HUES64 (cell line): ENCODE measurements around the gene LRSAM1.

Experiments
- H3K27ac ChIP-seq: 2 replicates; pipeline ENCODE4 v1.7.0; 2013; ENCODE audit warnings: low read depth, low read length, inconsistent platforms
- H3K27me3 ChIP-seq: 2 replicates; pipeline ENCODE4 v1.6.1; 2013; ENCODE audit warnings: mild to moderate bottlenecking, low read length; ENCODE audit not compliant: insufficient read depth
- H3K36me3 ChIP-seq: 2 replicates; pipeline ENCODE4 v1.6.1; 2013; ENCODE audit warnings: mild to moderate bottlenecking, low read length; ENCODE audit not compliant: insufficient read depth
- H3K4me1 ChIP-seq: 2 replicates; pipeline ENCODE4 v1.6.1; 2013; ENCODE audit warnings: mild to moderate bottlenecking, low read length, moderate library complexity; ENCODE audit not compliant: insufficient read depth
- H3K4me3 ChIP-seq: 2 replicates; pipeline ENCODE4 v1.5.1; 2013; ENCODE audit warnings: mild to moderate bottlenecking, low read length, moderate library complexity
- H3K9ac ChIP-seq: 2 replicates; pipeline ENCODE4 v1.6.1; 2013; ENCODE audit warnings: mild to moderate bottlenecking, low read depth, low read length
- H3K9me3 ChIP-seq: 2 replicates; pipeline ENCODE4 v1.6.1; 2013; ENCODE audit warnings: low read depth, low read length; ENCODE audit not compliant: insufficient read depth
- WGBS: fragments of 150-250, 120-280 bp; methylation state at CpG from one replicate; pipeline ENCODE4 v1.1.7; 2013; ENCODE audit warnings: missing lambda C conversion rate; 5-methylcytosine and 5-hydroxymethylcytosine counted together

LRSAM1 gene

DNA sequence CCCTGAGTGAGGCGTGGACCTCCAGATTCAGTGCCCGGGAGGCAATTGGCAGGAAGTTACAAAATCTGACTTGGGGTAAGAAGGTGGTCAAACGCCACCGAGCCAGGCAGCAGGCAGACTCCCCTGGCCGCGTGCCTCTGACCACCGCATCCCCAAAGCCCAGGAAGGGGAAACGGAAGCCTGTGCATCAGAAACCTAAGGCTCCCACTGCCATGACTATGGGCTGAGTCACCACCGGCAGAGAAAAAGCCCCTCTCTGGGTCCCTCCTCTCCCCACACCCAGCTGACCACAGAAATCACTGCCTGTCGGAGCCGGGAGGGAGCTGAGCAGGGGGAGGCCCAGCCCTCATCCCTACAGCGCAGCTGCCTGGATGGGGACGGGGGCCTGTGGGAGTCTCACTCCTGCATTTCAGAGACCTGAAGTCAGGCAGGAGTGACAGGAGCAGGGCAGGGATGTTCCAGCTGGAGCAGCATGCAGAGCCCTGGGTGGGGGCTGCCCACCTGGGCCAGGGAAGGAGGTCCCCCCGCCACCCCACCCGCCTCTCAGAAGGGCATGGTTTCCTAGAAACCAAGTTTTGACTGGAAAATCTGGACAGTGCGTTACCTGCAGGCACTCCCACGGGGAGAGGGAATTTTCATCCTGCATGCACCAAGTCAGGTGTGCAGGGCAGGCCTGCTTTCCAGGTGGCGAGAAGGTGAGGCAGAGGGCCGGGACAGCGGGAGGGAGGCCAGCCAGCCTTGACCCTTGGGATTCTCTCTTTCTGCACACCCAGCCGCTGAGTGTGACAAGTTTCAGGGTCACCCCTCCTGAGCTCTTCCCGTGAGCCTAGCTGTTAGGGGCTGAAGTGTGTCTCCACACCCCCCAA lies 68.2 kb downstream of the LRSAM1 start:
- H3K4me3 ChIP-seq = no peak overlapping the region
- H3K36me3 ChIP-seq = peaks cover 60% of the 10 kb centered on the region
- peaks cover 15% of the 10 kb centered on the region for H3K4me1 ChIP-seq
- 82% methylated on average over 22 of the region's 22 CpGs for WGBS
- H3K27ac ChIP-seq = peak overlapping the region; percentile 61
- H3K9me3 ChIP-seq = peaks cover 15% of the 10 kb centered on the region
- no peaks in the 10 kb centered on the region for H3K27me3 ChIP-seq
- H3K9ac ChIP-seq = no peak overlapping the region

DNA sequence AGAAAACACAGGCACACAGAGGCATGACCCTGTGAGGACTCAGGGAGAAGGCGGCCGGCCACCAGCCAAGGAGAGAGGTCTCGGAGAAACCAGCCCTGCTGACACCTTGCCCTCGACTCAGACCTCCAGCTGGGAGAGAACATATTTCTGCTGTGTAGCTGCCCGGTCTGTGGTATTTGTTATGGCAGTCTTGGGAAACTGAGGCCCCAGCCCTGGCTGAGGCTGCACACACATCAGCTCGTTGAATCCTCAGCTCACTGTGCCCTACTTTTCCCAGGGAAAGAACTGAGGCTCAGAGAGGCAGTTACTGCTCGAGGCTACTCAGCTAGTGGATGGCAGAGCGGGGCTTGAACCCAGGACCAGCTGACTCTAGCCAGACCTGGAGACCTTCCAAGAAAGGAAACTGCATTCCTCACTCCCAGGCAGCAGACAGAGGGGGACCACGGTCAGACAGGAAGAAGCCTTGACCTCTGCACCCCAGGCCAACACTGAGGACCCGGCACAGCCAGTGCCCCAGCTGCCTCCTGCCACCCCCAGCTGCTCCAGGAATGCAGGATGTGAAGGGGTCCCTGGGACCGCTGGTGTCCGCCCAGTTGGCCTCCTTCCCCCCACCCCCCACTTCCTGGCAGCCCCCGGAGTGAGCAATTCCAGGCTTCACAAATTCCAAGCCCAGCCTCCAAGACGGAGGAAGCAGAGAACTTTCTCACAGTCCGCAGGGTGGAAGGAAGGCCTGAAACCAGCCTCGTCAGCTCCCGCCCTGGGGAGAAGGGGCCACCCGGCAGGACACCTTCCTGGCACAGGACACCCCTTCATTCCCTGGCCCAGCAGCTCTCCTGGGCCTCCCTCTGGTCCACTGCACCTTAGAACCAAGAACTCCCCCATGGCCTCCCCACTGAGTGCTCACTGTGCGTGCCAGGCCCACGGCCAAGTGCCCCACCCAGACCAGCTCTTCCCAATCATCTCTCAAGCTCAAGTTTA lies 69.9 kb downstream of the LRSAM1 start:
- H3K9me3 ChIP-seq = peaks cover 28% of the 10 kb centered on the region
- peaks cover 64% of the 10 kb centered on the region for H3K36me3 ChIP-seq
- H3K27ac ChIP-seq = peak overlapping the region; percentile 90
- H3K9ac ChIP-seq = no peak overlapping the region
- H3K27me3 ChIP-seq = no peaks in the 10 kb centered on the region
- WGBS = 69% methylated on average over 20 of the region's 20 CpGs
- H3K4me1 ChIP-seq = peaks cover 15% of the 10 kb centered on the region
- H3K4me3 ChIP-seq = no peak overlapping the region

DNA sequence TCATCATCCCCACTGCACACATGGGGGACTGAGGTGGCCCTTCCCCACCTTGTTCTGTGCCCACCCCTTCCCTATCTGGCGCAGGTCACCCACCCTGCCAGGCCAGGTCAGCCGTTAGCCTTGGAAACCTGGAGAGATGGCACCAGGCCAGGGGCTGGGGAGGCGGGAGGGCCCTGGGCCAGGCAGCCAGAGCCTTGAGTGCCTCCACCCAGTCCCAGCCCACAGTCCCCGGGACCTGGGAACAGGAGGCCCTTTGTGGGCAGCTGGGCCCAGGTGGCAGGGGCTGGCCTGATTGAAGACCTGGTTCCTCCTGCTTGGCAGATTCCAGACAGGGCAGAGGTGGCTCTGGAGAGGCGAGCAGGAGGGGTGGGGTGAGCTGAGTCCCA lies 70.6 kb downstream of the LRSAM1 start:
- H3K4me1 ChIP-seq = peaks cover 15% of the 10 kb centered on the region
- H3K27me3 ChIP-seq = no peaks in the 10 kb centered on the region
- H3K27ac ChIP-seq = peak overlapping the region; percentile 90
- peaks cover 28% of the 10 kb centered on the region for H3K9me3 ChIP-seq
- H3K4me3 ChIP-seq = no peak overlapping the region
- no peak overlapping the region for H3K9ac ChIP-seq
- 92% methylated on average over 5 of the region's 5 CpGs for WGBS
- peaks cover 62% of the 10 kb centered on the region for H3K36me3 ChIP-seq

DNA sequence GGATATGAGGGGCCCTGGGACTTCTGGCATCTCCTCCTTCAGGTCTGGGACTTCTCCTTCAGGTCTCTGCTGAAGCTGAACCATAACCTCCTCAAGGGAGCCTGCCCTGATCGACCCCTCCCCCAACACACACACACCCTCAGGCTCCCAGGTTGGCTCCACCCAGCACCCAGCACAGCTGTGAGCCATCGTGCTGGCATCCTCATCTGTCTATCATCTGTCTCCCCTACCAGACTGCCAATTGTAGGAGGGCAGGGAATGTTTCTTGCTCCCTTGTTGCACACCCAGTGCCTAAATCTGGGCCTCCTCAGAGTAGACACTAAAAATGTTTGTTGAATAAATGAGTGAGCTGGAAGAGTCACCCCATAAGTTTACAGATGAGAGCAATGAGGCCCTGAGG lies 71.4 kb downstream of the LRSAM1 start:
- Histone ChIP-seq H3K9me3 (peaks cover 28% of the 10 kb centered on the region), H3K4me1 (peaks cover 16% of the 10 kb centered on the region), H3K9ac (no peak overlapping the region), H3K4me3 (no peak overlapping the region), H3K27ac (no peak overlapping the region), H3K27me3 (no peaks in the 10 kb centered on the region), H3K36me3 (peaks cover 54% of the 10 kb centered on the region)
- 86% methylated on average over 2 of the region's 2 CpGs for WGBS

DNA sequence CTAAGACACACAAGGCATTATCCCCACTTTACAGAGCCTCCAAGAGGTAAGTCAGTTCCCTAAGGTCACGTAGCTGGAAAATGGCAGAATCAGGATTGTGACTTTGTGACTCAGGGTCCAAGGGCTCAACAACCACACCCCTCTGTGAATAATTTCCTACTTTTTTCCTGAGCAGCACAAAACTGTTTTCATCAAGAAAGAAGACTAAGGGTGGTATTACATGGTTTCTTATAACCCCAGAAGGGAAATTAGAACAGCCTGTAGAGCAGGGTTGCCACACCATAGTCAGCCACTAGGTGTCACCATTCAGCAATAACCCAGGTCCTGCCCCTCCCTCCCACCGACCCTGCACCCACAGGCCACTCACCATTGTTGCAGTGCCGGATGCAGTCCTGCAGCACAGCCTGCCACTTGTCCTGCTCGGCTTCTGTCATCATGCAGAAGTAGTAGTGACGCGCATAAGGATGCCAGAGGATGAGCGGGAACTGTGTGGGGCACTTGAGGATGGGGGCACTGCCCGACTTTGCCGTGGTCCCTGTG lies 72.1 kb downstream of the LRSAM1 start:
- H3K27ac ChIP-seq = no peak overlapping the region

DNA sequence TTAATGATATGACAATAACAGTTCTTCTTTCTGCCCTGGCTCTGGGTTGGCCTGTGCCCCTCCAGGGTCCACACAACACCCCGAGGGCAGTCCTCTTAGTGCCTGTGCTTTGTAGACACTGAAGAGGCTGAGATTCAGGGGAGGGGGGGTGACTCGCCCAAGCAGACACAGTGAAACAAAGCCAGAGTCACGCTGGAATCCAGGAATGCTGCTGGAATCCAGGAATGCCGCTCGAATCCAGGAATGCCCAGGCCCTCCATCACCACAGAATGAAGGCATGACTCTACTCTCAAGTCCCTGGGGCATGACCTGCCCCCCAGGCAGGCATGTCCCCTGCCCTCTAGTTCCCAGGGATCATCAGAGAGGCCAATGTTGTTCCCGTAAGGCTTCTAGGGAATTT lies 73.1 kb downstream of the LRSAM1 start:
- no peak overlapping the region for H3K9ac ChIP-seq
- WGBS = 81% methylated on average over 6 of the region's 6 CpGs
- peak overlapping the region; percentile 40 for H3K27ac ChIP-seq
- peaks cover 28% of the 10 kb centered on the region for H3K9me3 ChIP-seq
- H3K36me3 ChIP-seq = peaks cover 45% of the 10 kb centered on the region
- H3K4me1 ChIP-seq = peaks cover 30% of the 10 kb centered on the region
- no peaks in the 10 kb centered on the region for H3K27me3 ChIP-seq
- no peak overlapping the region for H3K4me3 ChIP-seq

More for the DNA sequence above, 72.1 kb downstream of the LRSAM1 start:
- WGBS = 84% methylated on average over 9 of the region's 9 CpGs
- Histone ChIP-seq H3K36me3 (peaks cover 48% of the 10 kb centered on the region), H3K9ac (no peak overlapping the region), H3K4me3 (no peak overlapping the region), H3K4me1 (peaks cover 22% of the 10 kb centered on the region), H3K27me3 (no peaks in the 10 kb centered on the region), H3K9me3 (peaks cover 28% of the 10 kb centered on the region)

DNA sequence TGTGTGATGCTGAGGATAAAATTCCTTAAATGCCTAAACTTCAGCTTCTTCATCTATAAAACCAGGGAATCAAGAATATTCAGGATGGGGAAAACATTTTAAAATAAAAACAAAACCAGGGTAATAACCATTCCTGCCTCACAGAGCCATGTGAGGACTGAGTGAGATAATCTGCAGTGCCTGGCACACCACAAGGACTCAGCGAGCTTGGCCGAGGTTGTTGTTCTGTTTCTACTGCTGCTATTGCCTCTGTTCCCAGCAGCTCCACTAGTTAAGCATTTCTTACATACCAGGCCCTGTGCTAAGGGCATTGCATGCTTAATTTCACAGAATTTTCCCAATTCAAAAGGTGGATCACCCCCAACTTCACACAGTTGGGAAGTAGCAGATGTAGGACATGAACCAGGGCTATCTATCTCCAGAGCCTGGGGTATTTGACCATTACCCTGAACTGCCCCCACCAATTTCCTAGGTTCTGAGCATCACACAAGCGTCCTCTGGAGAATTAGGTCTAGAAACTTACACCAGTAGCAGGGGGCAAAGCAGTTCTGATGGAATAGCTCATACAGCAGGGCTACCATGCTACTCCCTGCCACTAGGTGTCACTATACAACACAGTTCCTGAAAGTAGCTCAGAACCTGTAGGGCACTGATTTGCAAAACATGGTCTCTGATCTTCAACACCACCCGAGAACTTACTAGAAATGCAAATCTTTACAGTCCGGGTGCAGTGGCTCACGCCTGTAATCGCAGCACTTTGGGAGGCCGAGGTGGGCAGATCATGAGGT lies 74.3 kb downstream of the LRSAM1 start:
- WGBS = 85% methylated on average over 8 of the region's 8 CpGs
- peaks cover 45% of the 10 kb centered on the region for H3K36me3 ChIP-seq
- no peak overlapping the region for H3K9ac ChIP-seq
- H3K4me1 ChIP-seq = peaks cover 25% of the 10 kb centered on the region
- H3K9me3 ChIP-seq = peaks cover 28% of the 10 kb centered on the region
- no peaks in the 10 kb centered on the region for H3K27me3 ChIP-seq
- H3K27ac ChIP-seq = no peak overlapping the region
- no peak overlapping the region for H3K4me3 ChIP-seq

DNA sequence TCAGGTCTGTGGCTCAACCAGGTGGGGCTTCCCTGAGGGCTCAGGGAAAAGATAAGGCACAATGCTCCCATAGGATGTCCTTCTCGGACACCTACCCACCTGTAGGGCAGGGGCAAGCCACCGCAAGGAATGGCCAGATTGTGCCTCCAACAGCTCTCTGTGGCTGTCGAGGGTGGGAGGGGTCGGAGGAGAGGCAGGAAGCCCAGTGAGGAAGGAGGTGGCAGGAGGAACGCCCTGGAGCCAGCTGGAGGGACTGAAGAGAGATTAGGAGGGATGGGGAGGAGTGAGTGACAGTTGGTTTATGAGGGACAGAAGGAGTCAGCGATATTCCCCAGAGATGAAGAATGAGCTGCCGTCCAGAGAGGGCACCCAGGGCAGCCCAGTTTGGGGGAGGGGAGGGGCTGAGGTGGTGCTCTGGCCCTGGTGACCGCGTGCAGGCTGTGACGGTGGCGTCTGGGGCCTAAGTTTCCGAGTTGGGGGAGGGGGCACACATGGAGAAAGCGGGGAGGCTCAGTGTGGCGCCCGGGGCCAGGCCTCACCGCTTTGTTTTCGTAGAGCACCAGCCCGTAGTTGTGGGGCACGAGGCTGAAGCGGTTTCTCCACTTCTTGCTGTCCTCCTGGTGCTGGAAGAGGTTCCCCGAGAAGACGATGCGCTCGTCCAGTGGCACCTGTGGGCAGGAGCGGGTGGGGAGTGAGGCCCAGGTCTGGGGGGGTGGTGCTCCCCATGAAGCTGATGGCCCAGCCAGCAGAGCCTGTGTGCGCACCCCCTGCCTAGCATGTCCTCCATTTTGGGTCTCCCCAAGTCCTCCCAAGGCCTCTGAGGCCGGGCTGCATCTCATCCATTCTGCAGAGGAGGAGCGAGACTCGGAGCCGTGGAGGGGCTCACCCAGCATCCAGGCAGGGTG lies 75.6 kb downstream of the LRSAM1 start:
- Histone ChIP-seq H3K36me3 (peaks cover 40% of the 10 kb centered on the region), H3K27ac (no peak overlapping the region), H3K4me3 (no peak overlapping the region), H3K9me3 (peaks cover 28% of the 10 kb centered on the region), H3K4me1 (peaks cover 16% of the 10 kb centered on the region), H3K27me3 (no peaks in the 10 kb centered on the region), H3K9ac (no peak overlapping the region)
- 83% methylated on average over 29 of the region's 30 CpGs for WGBS

DNA sequence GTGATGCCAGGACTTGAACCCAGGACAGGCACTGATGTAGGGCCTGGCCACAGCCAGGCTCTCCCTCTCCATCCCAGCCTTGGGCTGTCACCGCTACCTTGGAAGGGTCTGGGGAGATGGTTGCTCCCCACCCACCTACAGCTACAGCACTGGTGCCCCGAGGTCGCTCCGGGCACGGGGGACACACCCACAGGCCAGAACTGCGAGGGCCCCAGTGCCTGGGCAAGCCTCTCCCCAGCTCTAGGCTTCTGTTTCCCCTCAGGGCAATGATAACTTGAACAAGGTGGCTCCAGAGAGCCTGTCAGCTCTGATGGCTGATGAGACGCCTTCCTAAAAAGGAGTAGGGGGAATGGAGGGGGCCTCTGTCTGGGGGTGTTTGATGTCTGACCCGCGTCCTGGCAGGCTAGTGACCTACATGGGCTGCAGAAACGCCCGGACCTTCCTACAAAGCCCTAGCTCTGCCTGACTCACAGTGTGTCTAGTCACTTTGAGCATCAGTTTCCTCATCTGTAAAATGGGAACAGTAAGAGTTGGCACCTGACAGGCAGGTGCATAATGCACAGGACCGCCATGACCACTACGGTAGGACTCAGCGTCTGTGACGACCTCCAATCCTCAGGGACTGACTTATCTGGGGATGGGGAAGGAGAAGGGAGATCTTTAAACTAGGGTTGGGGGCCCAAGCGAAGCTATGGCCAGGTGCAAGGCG lies 76.4 kb downstream of the LRSAM1 start:
- Histone ChIP-seq H3K27me3 (no peaks in the 10 kb centered on the region), H3K4me3 (no peak overlapping the region), H3K9me3 (peaks cover 27% of the 10 kb centered on the region), H3K36me3 (peaks cover 37% of the 10 kb centered on the region), H3K4me1 (peaks cover 20% of the 10 kb centered on the region), H3K27ac (no peak overlapping the region), H3K9ac (no peak overlapping the region)
- 83% methylated on average over 17 of the region's 17 CpGs for WGBS
